ENCODE data around the gene ERCC4. TPM values are rescaled to one million over a fixed set of nuclear protein-coding genes. Genes with fewer than 3 reads are reported as not detected.

Gene ERCC4
- total RNA-seq, 1 experiment from 2014 or later: 18.8 TPM

DNA sequence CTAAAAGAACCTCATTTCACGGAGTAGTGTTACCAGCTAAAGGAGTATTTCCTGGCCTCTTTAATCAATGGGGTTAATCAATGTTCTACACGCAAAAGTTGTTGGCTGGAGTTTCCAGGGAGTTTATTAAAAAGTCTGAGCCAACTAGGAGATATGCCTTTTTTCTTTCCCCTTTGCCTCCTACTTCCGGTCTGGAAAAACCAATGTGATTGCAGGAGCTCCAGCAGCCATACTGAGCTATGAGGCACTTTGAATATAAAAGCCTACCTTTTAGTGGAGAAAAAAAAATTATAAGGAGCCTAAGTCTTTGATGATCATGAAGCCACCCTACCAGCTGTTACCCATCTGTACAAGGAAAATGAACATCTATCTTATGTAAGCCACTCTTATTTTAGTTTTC is 17.9 kb upstream of the ERCC4 start:
- no peaks in the 10 kb centered on the region for H3K4me1 ChIP-seq (ENCODE audit: insufficient read depth, low read length, poor library complexity, severe bottlenecking)
- no peaks in the 10 kb centered on the region for H3K27me3 ChIP-seq (replicated peaks; ENCODE audit: insufficient read depth, low read depth, low read length, poor library complexity)
- BruUV-seq (replicated peaks): no TSS peak
- no peak overlapping the region for H3K4me3 ChIP-seq (ENCODE audit: low read depth, low read length, poor library complexity, severe bottlenecking)
- TF ChIP-seq, protein P1, sequence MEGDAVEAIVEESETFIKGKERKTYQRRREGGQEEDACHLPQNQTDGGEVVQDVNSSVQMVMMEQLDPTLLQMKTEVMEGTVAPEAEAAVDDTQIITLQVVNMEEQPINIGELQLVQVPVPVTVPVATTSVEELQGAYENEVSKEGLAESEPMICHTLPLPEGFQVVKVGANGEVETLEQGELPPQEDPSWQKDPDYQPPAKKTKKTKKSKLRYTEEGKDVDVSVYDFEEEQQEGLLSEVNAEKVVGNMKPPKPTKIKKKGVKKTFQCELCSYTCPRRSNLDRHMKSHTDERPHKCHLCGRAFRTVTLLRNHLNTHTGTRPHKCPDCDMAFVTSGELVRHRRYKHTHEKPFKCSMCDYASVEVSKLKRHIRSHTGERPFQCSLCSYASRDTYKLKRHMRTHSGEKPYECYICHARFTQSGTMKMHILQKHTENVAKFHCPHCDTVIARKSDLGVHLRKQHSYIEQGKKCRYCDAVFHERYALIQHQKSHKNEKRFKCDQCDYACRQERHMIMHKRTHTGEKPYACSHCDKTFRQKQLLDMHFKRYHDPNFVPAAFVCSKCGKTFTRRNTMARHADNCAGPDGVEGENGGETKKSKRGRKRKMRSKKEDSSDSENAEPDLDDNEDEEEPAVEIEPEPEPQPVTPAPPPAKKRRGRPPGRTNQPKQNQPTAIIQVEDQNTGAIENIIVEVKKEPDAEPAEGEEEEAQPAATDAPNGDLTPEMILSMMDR (conservative IDR thresholded peaks at IDR 0.05; ENCODE audit: low read depth, low read length): no peak
- TF ChIP-seq EZH2 (IDR thresholded peaks at IDR 0.05; ENCODE audit: borderline replicate concordance, low read depth, low read length, poor library complexity, severe bottlenecking): no peak
- no peak overlapping the region for H3K27ac ChIP-seq (ENCODE audit: low read depth, low read length, poor library complexity, severe bottlenecking)
- ChIA-PET CTCF (no interaction called here), POLR2A (ENCODE audit: low non-redundant PET) (interaction anchor here (0.6 kb wide), 1 partner anchor 586 kb away, joined by 3 read pairs; no protein-coding TSS in a partner anchor)
- no peaks in the 10 kb centered on the region for H3K9me3 ChIP-seq (ENCODE audit: low read depth, low read length, poor library complexity, severe bottlenecking)
- intact Hi-C loops (cut with micrococcal nuclease; ENCODE audit: unreplicated experiment): no loop called here
- H3K36me3 ChIP-seq (ENCODE audit: insufficient read depth, low read length, poor library complexity, severe bottlenecking): no peaks in the 10 kb centered on the region
- DNase-seq (ENCODE audit: low spot score): no peak

DNA sequence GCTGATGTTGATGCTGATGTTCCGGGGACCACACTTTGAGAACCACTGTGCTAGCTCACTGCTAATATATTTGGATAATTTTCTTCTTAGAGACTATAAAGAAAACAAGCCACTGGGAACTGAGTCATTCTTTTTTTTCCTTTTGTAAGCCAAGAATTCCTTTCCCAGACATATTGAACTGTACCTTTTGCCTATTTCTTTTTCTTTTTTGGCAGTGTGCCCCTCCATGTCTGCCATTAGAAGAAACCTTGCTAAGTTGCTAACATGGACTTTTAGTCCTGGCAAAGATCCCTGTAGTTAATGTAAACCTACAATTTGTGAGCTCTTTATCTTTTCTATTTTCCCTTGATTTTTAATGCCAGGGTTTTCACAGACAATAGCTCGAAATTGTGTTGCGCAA is 17.3 kb upstream of the ERCC4 start:
- DNase-seq (ENCODE audit: low spot score): no peak

DNA sequence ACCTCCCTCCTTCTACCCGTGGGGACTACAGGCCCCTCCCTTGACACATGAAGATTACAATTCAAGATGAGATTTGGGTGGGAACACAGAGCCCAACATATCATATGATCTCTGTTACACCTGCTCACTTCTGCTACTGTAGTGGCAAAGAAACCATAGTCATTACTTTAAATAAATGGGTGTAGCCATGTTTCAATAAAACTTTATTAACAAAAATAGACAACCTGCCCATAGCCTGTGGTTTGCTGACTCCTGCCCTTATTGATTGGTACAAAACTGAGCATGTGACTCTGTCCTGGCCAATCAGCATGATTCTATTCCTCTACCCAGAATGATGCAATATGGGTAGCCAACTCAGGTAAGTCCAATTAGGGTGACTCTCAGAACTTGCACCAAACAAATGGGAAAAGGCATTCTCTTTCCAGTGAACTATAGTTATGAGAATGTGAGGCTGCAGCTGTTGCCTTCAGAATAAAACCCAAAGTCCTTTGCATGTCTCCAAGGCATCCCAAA is 15.7 kb upstream of the ERCC4 start:
- POLR2A ChIA-PET (ENCODE audit: low non-redundant PET): no interaction called here
- TF ChIP-seq, protein P1 (conservative IDR thresholded peaks at IDR 0.05; ENCODE audit: low read depth, low read length): no peak
- no peak for TF ChIP-seq EZH2 (IDR thresholded peaks at IDR 0.05; ENCODE audit: borderline replicate concordance, low read depth, low read length, poor library complexity, severe bottlenecking)

More for the DNA sequence above, 17.3 kb upstream of the ERCC4 start:
- no TSS peak for BruUV-seq (replicated peaks)
- Histone ChIP-seq H3K4me1 (ENCODE audit: insufficient read depth, low read length, poor library complexity, severe bottlenecking) (no peaks in the 10 kb centered on the region), H3K9me3 (ENCODE audit: low read depth, low read length, poor library complexity, severe bottlenecking) (no peaks in the 10 kb centered on the region), H3K27me3 (replicated peaks; ENCODE audit: insufficient read depth, low read depth, low read length, poor library complexity) (no peaks in the 10 kb centered on the region), H3K27ac (ENCODE audit: low read depth, low read length, poor library complexity, severe bottlenecking) (no peak overlapping the region), H3K36me3 (ENCODE audit: insufficient read depth, low read length, poor library complexity, severe bottlenecking) (no peaks in the 10 kb centered on the region), H3K4me3 (ENCODE audit: low read depth, low read length, poor library complexity, severe bottlenecking) (no peak overlapping the region)
- CTCF ChIA-PET: interaction anchor here (0.5 kb wide), 1 partner anchor 195 kb away, joined by 4 read pairs; no protein-coding TSS in a partner anchor
- TF ChIP-seq EZH2 (IDR thresholded peaks at IDR 0.05; ENCODE audit: borderline replicate concordance, low read depth, low read length, poor library complexity, severe bottlenecking): no peak
- TF ChIP-seq, protein P1 (conservative IDR thresholded peaks at IDR 0.05; ENCODE audit: low read depth, low read length): no peak
- intact Hi-C loops (cut with micrococcal nuclease; ENCODE audit: unreplicated experiment): no loop called here
- POLR2A ChIA-PET (ENCODE audit: low non-redundant PET): interaction anchor here (0.6 kb wide), 1 partner anchor 585 kb away, joined by 3 read pairs; no protein-coding TSS in a partner anchor

More for the DNA sequence above, 15.7 kb upstream of the ERCC4 start:
- no peak overlapping the region for H3K27ac ChIP-seq (ENCODE audit: low read depth, low read length, poor library complexity, severe bottlenecking)
- no TSS peak for BruUV-seq (replicated peaks)
- H3K4me1 ChIP-seq (ENCODE audit: insufficient read depth, low read length, poor library complexity, severe bottlenecking): no peaks in the 10 kb centered on the region
- H3K4me3 ChIP-seq (ENCODE audit: low read depth, low read length, poor library complexity, severe bottlenecking): no peak overlapping the region
- H3K9me3 ChIP-seq (ENCODE audit: low read depth, low read length, poor library complexity, severe bottlenecking): no peaks in the 10 kb centered on the region
- H3K27me3 ChIP-seq (replicated peaks; ENCODE audit: insufficient read depth, low read depth, low read length, poor library complexity): peaks cover 6% of the 10 kb centered on the region
- no peak for DNase-seq (ENCODE audit: low spot score)
- CTCF ChIA-PET: no interaction called here
- intact Hi-C loops (cut with micrococcal nuclease; ENCODE audit: unreplicated experiment): no loop called here
- no peaks in the 10 kb centered on the region for H3K36me3 ChIP-seq (ENCODE audit: insufficient read depth, low read length, poor library complexity, severe bottlenecking)

Measured in A673 (cell line).